ENCODE data around the gene EFNA4.

DNA sequence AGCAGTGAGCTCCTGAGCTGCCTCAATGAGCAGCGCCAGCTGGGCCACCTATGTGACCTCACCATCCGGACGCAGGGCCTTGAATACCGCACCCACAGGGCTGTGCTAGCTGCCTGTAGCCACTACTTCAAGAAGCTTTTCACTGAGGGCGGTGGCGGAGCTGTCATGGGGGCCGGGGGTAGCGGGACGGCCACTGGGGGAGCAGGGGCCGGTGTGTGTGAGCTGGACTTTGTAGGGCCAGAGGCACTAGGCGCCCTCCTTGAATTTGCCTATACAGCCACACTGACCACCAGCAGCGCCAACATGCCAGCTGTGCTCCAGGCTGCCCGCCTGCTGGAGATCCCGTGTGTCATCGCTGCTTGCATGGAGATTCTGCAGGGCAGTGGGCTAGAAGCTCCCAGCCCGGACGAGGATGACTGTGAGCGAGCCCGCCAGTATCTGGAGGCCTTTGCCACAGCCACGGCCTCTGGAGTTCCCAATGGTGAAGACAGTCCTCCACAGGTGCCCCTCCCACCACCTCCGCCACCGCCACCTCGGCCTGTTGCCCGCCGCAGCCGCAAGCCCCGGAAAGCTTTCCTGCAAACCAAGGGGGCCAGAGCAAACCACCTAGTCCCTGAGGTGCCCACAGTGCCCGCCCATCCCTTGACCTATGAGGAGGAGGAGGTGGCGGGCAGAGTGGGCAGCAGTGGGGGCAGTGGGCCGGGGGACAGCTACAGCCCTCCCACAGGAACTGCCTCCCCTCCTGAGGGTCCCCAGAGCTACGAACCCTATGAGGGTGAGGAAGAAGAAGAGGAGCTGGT, 48.6 kb upstream of the EFNA4 start:
- no peak for TF ChIP-seq CEBPB (IDR thresholded peaks at IDR 0.05; ENCODE audit: low read depth, low read length)
- TF ChIP-seq HDAC2 (IDR thresholded peaks at IDR 0.05; ENCODE audit: borderline replicate concordance in 1 of 2, low read depth in 2 of 2, low read length in 2 of 2) = no peak
- no peak for TF ChIP-seq JUN (IDR thresholded peaks at IDR 0.05; ENCODE audit: low read depth, low read length)

Data from H1 (cell line).